Activated CD8-positive, alpha-beta memory T cell treated with anti-CD3 and anti-CD28 coated beads, Interleukin-2, amount 10 ng/mL, durations not matched to agents 7 days and 5 days (primary cell): ENCODE results near the gene PAXX. TPM values are rescaled to one million over a fixed set of nuclear protein-coding genes. Genes with fewer than 3 reads are reported as not detected.

Source experiments
- ATAC-seq: fragments of 150-1000 bp; cut with Tn5 transposase; one replicate; pipeline ENCODE4 v1.10.0; 2021; ENCODE audit warnings: moderate library complexity
- CTCF ChIA-PET: fragments of 350-600 bp; sonication (Branson Sonifier 250); formaldehyde crosslinking; loops from one replicate; lab custom pipeline; 2021; ENCODE audit warnings: antibody characterized with exemption; lab: Charles Lee
- DNase-seq: peaks from one replicate; pipeline ENCODE4 v3.0.0-alpha.2; 2020
- H3K27ac Mint-ChIP-seq: one replicate; pipeline ENCODE4 v1.8.0; 2021; ENCODE audit warnings: mild to moderate bottlenecking, mixed read lengths
- H3K27me3 Mint-ChIP-seq: one replicate; pipeline ENCODE4 v1.8.0; 2021; ENCODE audit warnings: mixed read lengths
- H3K36me3 Mint-ChIP-seq: one replicate; pipeline ENCODE4 v1.8.0; 2021; ENCODE audit warnings: mild to moderate bottlenecking, mixed read lengths
- H3K4me1 Mint-ChIP-seq: one replicate; pipeline ENCODE4 v1.8.0; 2021; ENCODE audit warnings: mixed read lengths
- H3K4me3 Mint-ChIP-seq: one replicate; pipeline ENCODE4 v1.8.0; 2021; ENCODE audit warnings: mild to moderate bottlenecking, moderate library complexity, mixed read lengths
- H3K9me3 Mint-ChIP-seq: one replicate; pipeline ENCODE4 v1.8.0; 2022; ENCODE audit warnings: low read depth, mixed read lengths
- total RNA-seq, 2 experiments: library from RNA; stranded (reverse); gene quantifications; one replicate each; pipeline ENCODE4 v1.2.3, GENCODE V29; 2021

Gene PAXX
- total RNA-seq, 2 experiments from 2014 or later = 68.6 to 94.8 TPM

GRCh38 chr9:137034709-137035506 is 42.7 kb downstream of the PAXX start:
- Mint-ChIP-seq H3K9me3 (no peaks in the 10 kb centered on the region), H3K4me1 (peaks cover 40% of the 10 kb centered on the region), H3K4me3 (peak overlapping the region; percentile 62), H3K36me3 (peaks cover 2% of the 10 kb centered on the region), H3K27me3 (no peaks in the 10 kb centered on the region), H3K27ac (peak overlapping the region; percentile 93)
- DNase-seq (peak; percentile 95), ATAC-seq (peak; percentile 89)
- CTCF ChIA-PET = interaction anchor here (0.7 to 11.9 kb wide), 56 partner anchors 9 to 348 kb away, joined by 3 to 234 read pairs (median 5); partner anchors contain the start of genes ABCA2, AJM1, ANAPC2 and C8G

DNA sequence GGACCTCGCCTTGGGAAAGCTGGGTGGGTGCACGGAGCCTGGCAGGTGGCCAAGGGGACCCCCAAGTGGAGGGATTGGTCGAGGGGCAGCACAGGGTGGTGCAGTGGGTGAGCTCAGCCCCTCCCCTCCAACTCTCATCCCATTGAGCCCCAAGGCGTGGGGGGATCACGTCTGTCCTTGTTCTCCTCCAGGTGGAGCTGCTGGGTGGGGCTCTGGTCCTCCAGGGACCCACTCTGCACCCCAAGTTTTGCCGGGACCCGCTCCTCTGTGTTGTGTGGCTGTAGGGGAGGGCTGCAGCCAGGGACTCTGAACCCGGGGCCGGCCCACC is 43.2 kb downstream of the PAXX start:
- H3K27me3 Mint-ChIP-seq = no peaks in the 10 kb centered on the region
- CTCF ChIA-PET = interaction anchor here (0.7 to 11.9 kb wide), 52 partner anchors 9 to 349 kb away, joined by 3 to 234 read pairs (median 6); partner anchors contain the start of genes ABCA2, AJM1, C8G and CLIC3
- H3K9me3 Mint-ChIP-seq = no peaks in the 10 kb centered on the region
- H3K4me1 Mint-ChIP-seq = peaks cover 34% of the 10 kb centered on the region
- peak overlapping the region; percentile 52 for H3K27ac Mint-ChIP-seq
- ATAC-seq = no peak
- no peak overlapping the region for H3K4me3 Mint-ChIP-seq
- DNase-seq = no peak
- H3K36me3 Mint-ChIP-seq = peaks cover 2% of the 10 kb centered on the region

DNA sequence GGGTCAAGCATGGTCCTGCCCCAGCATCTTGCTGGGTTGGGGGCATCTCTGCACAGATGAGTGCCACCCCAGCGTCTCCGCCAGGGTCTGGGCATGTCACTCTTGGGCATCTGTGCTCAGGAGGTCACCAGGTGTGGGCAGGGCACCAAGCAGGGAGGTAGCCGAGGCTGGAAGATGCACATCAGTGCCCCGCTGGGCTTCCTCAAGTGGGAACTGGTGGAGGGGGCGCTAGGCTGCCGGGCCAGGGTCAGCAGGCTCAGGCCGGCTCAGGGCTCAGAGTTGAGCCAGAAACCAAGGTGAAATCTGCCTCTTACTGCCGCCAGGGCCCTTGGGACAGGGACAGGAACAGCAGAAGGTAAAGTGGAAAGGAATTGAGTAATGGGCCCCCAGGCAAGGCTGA is 43.7 kb downstream of the PAXX start:
- H3K9me3 Mint-ChIP-seq = no peaks in the 10 kb centered on the region
- H3K4me1 Mint-ChIP-seq = peaks cover 29% of the 10 kb centered on the region
- H3K27ac Mint-ChIP-seq = no peak overlapping the region
- CTCF ChIA-PET = interaction anchor here (0.7 to 11.9 kb wide), 42 partner anchors 8 to 349 kb away, joined by 3 to 234 read pairs (median 8); partner anchors contain the start of genes ABCA2, AJM1, C8G and CLIC3
- H3K36me3 Mint-ChIP-seq = peaks cover 2% of the 10 kb centered on the region
- H3K27me3 Mint-ChIP-seq = no peaks in the 10 kb centered on the region
- H3K4me3 Mint-ChIP-seq = no peak overlapping the region
- ATAC-seq (no peak), DNase-seq (no peak)

- H3K4me1 Mint-ChIP-seq = peaks cover 23% of the 10 kb centered on the region
- CTCF ChIA-PET = interaction anchor here (0.9 to 11.9 kb wide), 7 partner anchors 10 to 195 kb away, joined by 4 to 234 read pairs (median 79); partner anchors contain the start of genes ABCA2, AJM1, C8G and CLIC3
- no peak overlapping the region for H3K4me3 Mint-ChIP-seq
- H3K36me3 Mint-ChIP-seq = peaks cover 2% of the 10 kb centered on the region
- no peaks in the 10 kb centered on the region for H3K9me3 Mint-ChIP-seq
- DNase-seq (no peak), ATAC-seq (no peak)
- no peaks in the 10 kb centered on the region for H3K27me3 Mint-ChIP-seq
- H3K27ac Mint-ChIP-seq = no peak overlapping the region
Measured at GRCh38 chr9:137037035-137037434, 44.8 kb downstream of the PAXX start.

DNA sequence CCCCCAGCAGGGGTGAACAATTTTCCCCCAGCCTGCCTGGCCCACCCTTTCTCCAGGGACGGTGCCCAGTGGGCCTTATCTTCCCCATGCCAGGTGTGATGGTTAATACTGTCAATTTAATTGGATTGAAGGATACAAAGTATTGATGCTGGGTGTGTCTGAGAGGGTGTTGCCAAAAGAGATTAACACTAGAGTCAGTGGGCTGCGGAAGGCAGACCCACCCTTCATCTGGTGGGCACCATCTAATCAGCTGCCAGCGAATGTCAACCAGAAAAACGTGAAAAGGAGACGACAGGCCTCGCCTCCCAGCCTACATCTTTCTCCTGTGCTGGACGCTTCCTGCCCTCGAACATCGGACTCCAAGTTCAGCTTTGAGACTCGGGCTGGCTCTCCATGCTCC is 45.3 kb downstream of the PAXX start:
- H3K27ac Mint-ChIP-seq = no peak overlapping the region
- DNase-seq = no peak
- peaks cover 2% of the 10 kb centered on the region for H3K36me3 Mint-ChIP-seq
- no peak overlapping the region for H3K4me3 Mint-ChIP-seq
- no peaks in the 10 kb centered on the region for H3K27me3 Mint-ChIP-seq
- ATAC-seq = no peak
- CTCF ChIA-PET = interaction anchor here (2.0 to 11.9 kb wide), 6 partner anchors 9 to 91 kb away, joined by 5 to 234 read pairs (median 87); partner anchors contain the start of genes ABCA2, C8G, CLIC3 and FBXW5
- no peaks in the 10 kb centered on the region for H3K9me3 Mint-ChIP-seq
- H3K4me1 Mint-ChIP-seq = peaks cover 20% of the 10 kb centered on the region

GRCh38 chr9:137038916-137039315 is 46.7 kb downstream of the PAXX start:
- ATAC-seq (no peak), DNase-seq (no peak)
- H3K4me1 Mint-ChIP-seq = peaks cover 11% of the 10 kb centered on the region
- peaks cover under 1% of the 10 kb centered on the region for H3K27me3 Mint-ChIP-seq
- no peak overlapping the region for H3K27ac Mint-ChIP-seq
- peaks cover 2% of the 10 kb centered on the region for H3K36me3 Mint-ChIP-seq
- H3K4me3 Mint-ChIP-seq = no peak overlapping the region
- CTCF ChIA-PET = interaction anchor here (1.3 to 9.1 kb wide), 5 partner anchors 8 to 92 kb away, joined by 3 to 183 read pairs (median 5); partner anchors contain the start of genes C8G, FBXW5 and NPDC1
- H3K9me3 Mint-ChIP-seq = no peaks in the 10 kb centered on the region

- peaks cover 2% of the 10 kb centered on the region for H3K36me3 Mint-ChIP-seq
- peaks cover 12% of the 10 kb centered on the region for H3K4me1 Mint-ChIP-seq
- CTCF ChIA-PET = interaction anchor here (0.9 to 9.1 kb wide), 4 partner anchors 10 to 93 kb away, joined by 3 to 183 read pairs (median 4); partner anchors contain the start of genes C8G and FBXW5
- H3K4me3 Mint-ChIP-seq = no peak overlapping the region
- ATAC-seq = no peak
- no peaks in the 10 kb centered on the region for H3K9me3 Mint-ChIP-seq
- H3K27me3 Mint-ChIP-seq = peaks cover 8% of the 10 kb centered on the region
- no peak for DNase-seq
- H3K27ac Mint-ChIP-seq = no peak overlapping the region
Measured at GRCh38 chr9:137039611-137040366, 47.6 kb downstream of the PAXX start.

DNA sequence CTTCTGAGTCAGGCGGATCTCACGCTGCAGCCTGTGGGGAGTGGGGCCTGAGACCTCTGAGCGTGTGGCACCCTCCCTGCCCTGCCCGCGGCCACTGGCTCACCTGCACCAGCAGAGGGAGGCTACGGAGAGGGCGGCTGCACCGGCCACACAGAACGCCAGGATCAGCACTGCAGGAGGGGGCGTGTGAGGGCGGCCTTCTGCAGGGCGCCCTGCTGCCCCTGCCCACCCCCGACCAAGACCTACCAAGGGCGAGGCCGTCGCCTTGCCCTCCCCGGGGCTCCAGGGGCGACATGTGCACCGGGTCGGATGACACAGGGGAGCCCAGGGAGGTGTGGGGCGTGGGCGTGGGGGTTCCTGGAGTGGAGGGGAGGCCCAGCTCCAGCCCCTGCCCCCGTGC is 48.3 kb downstream of the PAXX start:
- Mint-ChIP-seq H3K27ac (no peak overlapping the region), H3K4me1 (peaks cover 14% of the 10 kb centered on the region), H3K4me3 (no peak overlapping the region), H3K9me3 (no peaks in the 10 kb centered on the region), H3K27me3 (peaks cover 13% of the 10 kb centered on the region), H3K36me3 (peaks cover 2% of the 10 kb centered on the region)
- DNase-seq = no peak
- no peak for ATAC-seq
- CTCF ChIA-PET = interaction anchor here (0.9 kb wide), 1 partner anchor 40 kb away, joined by 3 read pairs; no protein-coding TSS in a partner anchor

DNA sequence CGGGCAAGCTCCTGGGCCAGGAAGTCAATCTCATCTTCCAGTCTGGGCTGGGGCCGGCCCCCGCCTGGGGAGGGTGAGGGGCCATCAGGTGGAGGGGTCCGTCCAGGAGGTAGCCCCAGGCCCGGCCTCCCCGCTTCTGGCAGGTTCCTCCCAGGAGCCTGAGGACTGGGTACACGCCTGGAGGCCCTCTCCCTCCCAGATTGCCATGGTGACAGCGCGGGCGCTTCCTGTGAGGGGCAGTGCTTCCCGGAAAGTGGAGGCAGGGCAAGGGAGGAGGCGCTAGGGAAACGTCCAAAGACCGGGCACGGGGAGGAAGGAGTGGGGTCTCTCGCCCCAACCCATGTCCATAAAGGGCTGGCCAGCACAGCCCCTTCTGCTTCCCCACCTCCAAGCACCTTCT is 48.9 kb downstream of the PAXX start:
- no peak overlapping the region for H3K27ac Mint-ChIP-seq
- DNase-seq (no peak), ATAC-seq (no peak)
- peaks cover 13% of the 10 kb centered on the region for H3K27me3 Mint-ChIP-seq
- CTCF ChIA-PET = no interaction called here
- H3K4me3 Mint-ChIP-seq = no peak overlapping the region
- H3K4me1 Mint-ChIP-seq = peaks cover 14% of the 10 kb centered on the region
- no peaks in the 10 kb centered on the region for H3K9me3 Mint-ChIP-seq
- H3K36me3 Mint-ChIP-seq = peaks cover 2% of the 10 kb centered on the region

DNA sequence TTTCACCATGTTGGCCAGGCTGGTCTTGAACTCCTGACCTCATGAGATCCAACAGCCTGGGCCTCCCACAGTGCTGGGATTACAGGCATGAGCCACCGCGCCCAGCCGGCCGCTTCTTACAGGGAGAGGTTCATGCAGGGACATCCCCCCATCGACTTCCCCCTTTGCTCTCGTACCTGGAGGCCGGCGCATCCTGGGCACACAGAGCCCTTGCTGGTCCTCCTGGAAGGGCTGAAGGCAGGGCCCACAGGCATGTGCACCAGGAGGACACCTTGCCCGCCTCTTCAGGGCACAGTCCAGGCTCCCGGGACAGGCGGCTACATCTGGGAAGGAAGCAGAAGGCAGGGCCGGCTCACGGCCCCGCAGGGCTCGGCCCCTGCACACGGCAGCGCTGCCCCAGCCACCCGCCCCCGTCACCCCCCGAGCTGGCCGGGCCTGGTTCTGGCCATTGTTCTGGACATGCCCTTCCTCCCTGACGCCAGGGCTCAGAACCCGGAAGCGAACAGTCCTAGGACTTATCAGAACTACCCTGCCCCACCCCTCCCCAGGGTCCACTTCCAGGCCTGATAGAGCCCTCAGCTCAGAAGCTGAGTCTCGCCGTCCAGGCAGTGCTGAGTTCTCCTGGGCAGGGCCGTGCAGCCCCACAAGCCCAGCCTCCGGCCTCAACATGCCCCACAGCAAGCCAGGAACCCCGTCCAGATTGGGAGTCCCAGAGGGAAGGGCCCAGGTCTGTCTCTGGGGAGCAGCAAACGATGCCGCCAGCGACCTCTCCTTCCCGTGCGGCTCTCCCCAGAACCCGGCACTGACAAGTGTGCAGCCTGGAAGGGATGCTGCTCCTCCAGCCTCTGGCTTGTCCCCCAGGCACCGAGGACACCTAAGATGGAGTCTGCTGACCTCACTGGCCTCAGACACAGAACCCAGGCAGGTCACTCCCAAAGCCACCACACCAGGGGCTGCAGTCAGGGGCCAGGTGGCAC is 50.8 kb downstream of the PAXX start:
- DNase-seq = no peak
- ATAC-seq = no peak
- Mint-ChIP-seq H3K9me3 (no peaks in the 10 kb centered on the region), H3K36me3 (peaks cover 2% of the 10 kb centered on the region), H3K4me3 (no peak overlapping the region), H3K27me3 (peaks cover 27% of the 10 kb centered on the region), H3K4me1 (peaks cover 16% of the 10 kb centered on the region), H3K27ac (no peak overlapping the region)
- CTCF ChIA-PET = interaction anchor here (2.5 kb wide), 2 partner anchors 8 to 25 kb away, joined by 32 to 37 read pairs; partner anchors contain the start of gene SAPCD2
